NCI-H2196 treated with DMSO at 0.1 percent for 48 hours (cell line): ENCODE measurements around the gene MAPRE3.

Experiments used
- DNase-seq: peaks from one replicate; lab custom pipeline; 2025; ENCODE audit not compliant: unreplicated experiment; lab: John Stamatoyannopoulos, UW

MAPRE3 gene

GRCh38 chr2:26982102-26982742 lies 11.8 kb downstream of the MAPRE3 start:
- peak; percentile 90 for DNase-seq

- no peak for DNase-seq
These were observed 13.3 kb downstream of the MAPRE3 start for GRCh38 chr2:26983746-26984145.

- DNase-seq: no peak
These were observed 15.4 kb downstream of the MAPRE3 start for GRCh38 chr2:26985807-26986206.

- no peak for DNase-seq
These were observed 16.1 kb downstream of the MAPRE3 start for GRCh38 chr2:26986576-26986975.

GRCh38 chr2:26988058-26988860 lies 17.8 kb downstream of the MAPRE3 start:
- DNase-seq: no peak

- DNase-seq: no peak
These were observed 18.7 kb downstream of the MAPRE3 start for GRCh38 chr2:26989156-26989555.

GRCh38 chr2:26991717-26992116 lies 21.3 kb downstream of the MAPRE3 start:
- no peak for DNase-seq

GRCh38 chr2:26993768-26994167 lies 23.3 kb downstream of the MAPRE3 start:
- DNase-seq: no peak

GRCh38 chr2:26994983-26995382 lies 24.5 kb downstream of the MAPRE3 start:
- DNase-seq: no peak

GRCh38 chr2:26997394-26997793 lies 27.0 kb downstream of the MAPRE3 start:
- DNase-seq: no peak

GRCh38 chr2:26998323-26998722 lies 27.9 kb downstream of the MAPRE3 start:
- no peak for DNase-seq

GRCh38 chr2:27000228-27000627 lies 29.8 kb downstream of the MAPRE3 start:
- no peak for DNase-seq

GRCh38 chr2:27000995-27001394 lies 30.6 kb downstream of the MAPRE3 start:
- no peak for DNase-seq

- no peak for DNase-seq
These were observed 31.5 kb downstream of the MAPRE3 start for GRCh38 chr2:27001950-27002349.

- no peak for DNase-seq
These were observed 32.6 kb downstream of the MAPRE3 start for GRCh38 chr2:27003007-27003406.

- no peak for DNase-seq
These were observed 33.4 kb downstream of the MAPRE3 start for GRCh38 chr2:27003857-27004256.

GRCh38 chr2:27006602-27007415 lies 36.4 kb downstream of the MAPRE3 start:
- DNase-seq: no peak

- no peak for DNase-seq
These were observed 37.3 kb downstream of the MAPRE3 start for GRCh38 chr2:27007416-27008374.

- DNase-seq: no peak
These were observed 38.2 kb downstream of the MAPRE3 start for GRCh38 chr2:27008678-27009077.

GRCh38 chr2:27009083-27009482 lies 38.6 kb downstream of the MAPRE3 start:
- no peak for DNase-seq

GRCh38 chr2:27009716-27010115 lies 39.3 kb downstream of the MAPRE3 start:
- DNase-seq: no peak
